Cardiac muscle cell (in vitro differentiated cells and primary cell): ENCODE data around the gene EZH2. TPM values are rescaled to one million over a fixed set of nuclear protein-coding genes. Genes with fewer than 3 reads are reported as not detected.

Source experiments
- DNase-seq, 2 donors: peaks; one replicate each; pipeline versions ENCODE4 v3.0.0 to v3.0.0-alpha.2; 2010 to 2017; ENCODE audit warnings: low read depth in 1 of 2, low spot score in 1 of 2
- H3K27ac ChIP-seq: fragments of 200-600 bp; sonication (generic); 2 replicates; pipeline ENCODE4 v1.5.1; 2016
- H3K27me3 ChIP-seq: fragments of 200-600 bp; sonication (generic); 2 replicates; pipeline ENCODE4 v1.6.0; 2016; ENCODE audit warnings: control low read depth
- H3K36me3 ChIP-seq: fragments of 200-600 bp; sonication (generic); 2 replicates; pipeline ENCODE4 v1.5.1; 2016; ENCODE audit warnings: control low read depth
- H3K4me1 ChIP-seq: fragments of 200-600 bp; sonication (generic); 2 replicates; pipeline ENCODE4 v1.8.1; 2017; ENCODE audit warnings: low read depth, mild to moderate bottlenecking, mixed run types
- H3K4me3 ChIP-seq: fragments of 200-600 bp; sonication (generic); 2 replicates; pipeline ENCODE4 v1.5.1; 2016; ENCODE audit warnings: mild to moderate bottlenecking
- H3K9me3 ChIP-seq: fragments of 200-600 bp; sonication (generic); 2 replicates; pipeline ENCODE4 v1.5.1; 2017; ENCODE audit warnings: low read depth, mild to moderate bottlenecking, control low read depth
- CTCF ChIP-seq: IDR thresholded peaks from 2 replicates; pipeline ENCODE4 v1.5.1; 2012; ENCODE audit warnings: low read depth, mild to moderate bottlenecking, low read length
- polyA plus RNA-seq: library from polyadenylated mRNA; unstranded; fragments of >200 nt; fragmentation: Nextera tagmentation; extraction: Ambion mirVana; gene quantifications from 2 replicates; pipeline ENCODE4 v1.2.1, GENCODE V29; 2016
- total RNA-seq: library from RNA; depleted of rRNA; stranded (reverse); fragments of >200 nt; gene quantifications from 2 replicates; pipeline ENCODE4 v1.2.3, GENCODE V29; 2016

Gene EZH2
- total RNA-seq = 17.6 and 28.4 TPM in 2 replicates
- 18.7 and 22.2 TPM in 2 replicates for polyA plus RNA-seq

GRCh38 chr7:148884049-148884298 lies at the start of gene EZH2:
TSS of gene EZH2 (minus strand) at chr7:148884291. CDS start at chr7:148847298, 36,993 bp downstream.
- Histone ChIP-seq H3K9me3 (no peaks in the 10 kb centered on the region), H3K27ac (peak within 1 kb of the TSS; percentile 85)
- no peak for TF ChIP-seq CTCF

GRCh38 chr7:148931470-148931869 lies 47.4 kb upstream of the EZH2 start:
- Histone ChIP-seq H3K4me1 (no peaks in the 10 kb centered on the region), H3K4me3 (no peak overlapping the region), H3K9me3 (no peaks in the 10 kb centered on the region), H3K36me3 (no peaks in the 10 kb centered on the region), H3K27me3 (no peaks in the 10 kb centered on the region), H3K27ac (no peak overlapping the region)
- DNase-seq = no peak
- no peak for TF ChIP-seq CTCF

More at GRCh38 chr7:148884049-148884298, at the start of gene EZH2:
- H3K36me3 ChIP-seq = no peaks in the 10 kb centered on the region
- H3K4me3 ChIP-seq = peak within 1 kb of the TSS; percentile 100
- H3K4me1 ChIP-seq = peaks cover 3% of the 10 kb centered on the region
- no peaks in the 10 kb centered on the region for H3K27me3 ChIP-seq
- no peak for DNase-seq

GRCh38 chr7:148930335-148930734 lies 46.2 kb upstream of the EZH2 start:
- H3K9me3 ChIP-seq = no peaks in the 10 kb centered on the region
- H3K4me3 ChIP-seq = no peak overlapping the region
- DNase-seq = no peak
- no peaks in the 10 kb centered on the region for H3K36me3 ChIP-seq
- no peaks in the 10 kb centered on the region for H3K27me3 ChIP-seq
- H3K4me1 ChIP-seq = no peaks in the 10 kb centered on the region
- H3K27ac ChIP-seq = no peak overlapping the region
- no peak for TF ChIP-seq CTCF

- TF ChIP-seq CTCF = no peak
- Histone ChIP-seq H3K27ac (no peak overlapping the region), H3K9me3 (no peaks in the 10 kb centered on the region), H3K4me1 (no peaks in the 10 kb centered on the region), H3K27me3 (no peaks in the 10 kb centered on the region), H3K4me3 (no peak overlapping the region), H3K36me3 (no peaks in the 10 kb centered on the region)
- DNase-seq = no peak
Measured at GRCh38 chr7:148929176-148929575, 45.1 kb upstream of the EZH2 start.

GRCh38 chr7:148927123-148928045 lies 43.3 kb upstream of the EZH2 start:
- Histone ChIP-seq H3K36me3 (no peaks in the 10 kb centered on the region), H3K27ac (no peak overlapping the region), H3K27me3 (no peaks in the 10 kb centered on the region), H3K4me1 (no peaks in the 10 kb centered on the region), H3K4me3 (no peak overlapping the region), H3K9me3 (no peaks in the 10 kb centered on the region)
- no peak for TF ChIP-seq CTCF
- DNase-seq = peak in 1 of 2 donors; percentile 5
